H54 (cell line): ENCODE measurements around the gene ZEB2.
A peak's percentile ranks its signal among the peaks of the same experiment; 100 is the strongest.

Experiments used
- DNase-seq: peaks from one replicate; pipeline ENCODE4 v3.0.0; 2011; ENCODE audit warnings: low spot score, mixed read lengths; ENCODE audit not compliant: insufficient read length
- FAIRE-seq: peaks from 3 replicates; lab custom pipeline; 2011; peaks lifted over from hg19 to GRCh38; lab: Jason Lieb, UNC
- POLR2A ChIP-seq: IDR thresholded peaks from 2 replicates; pipeline ENCODE4 v1.6.1; 2011; ENCODE audit warnings: low read depth, mild to moderate bottlenecking, low read length

The ZEB2 gene

DNA sequence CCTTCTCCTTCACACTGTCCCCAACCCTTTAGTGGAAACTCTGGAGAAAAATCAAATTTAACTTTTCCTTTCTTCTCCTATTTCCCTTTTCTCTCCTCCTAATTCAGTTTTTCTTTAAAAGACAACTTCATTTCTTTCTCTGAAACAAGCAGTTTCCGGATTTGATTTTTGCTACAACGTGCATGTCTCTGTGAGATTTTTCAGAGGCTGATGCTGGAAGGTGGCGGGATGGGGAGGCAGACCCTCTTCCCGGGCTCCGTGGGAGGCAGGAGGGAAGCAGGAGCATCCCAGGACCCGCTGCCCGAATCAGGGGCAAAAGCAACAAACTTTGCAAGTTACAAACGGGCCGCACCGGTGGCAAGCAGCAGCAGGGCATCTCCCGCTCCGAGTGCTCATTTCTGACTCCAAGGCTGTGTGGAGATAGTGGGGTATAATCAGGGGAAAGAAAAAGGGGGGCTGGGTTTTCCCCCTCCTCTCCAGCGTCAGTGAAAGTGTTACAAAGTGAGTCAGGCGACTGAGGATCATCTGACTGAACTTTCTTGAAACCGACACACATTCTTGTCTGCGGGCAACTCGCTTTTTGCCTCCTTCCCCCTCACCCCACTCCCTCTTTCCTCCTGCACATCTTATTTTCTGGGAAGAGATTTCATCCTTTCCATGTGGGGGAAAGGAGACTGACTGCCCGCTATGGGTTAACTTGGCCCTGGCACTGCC lies 6.4 kb downstream of the ZEB2 start:
- TF ChIP-seq POLR2A: no peak
- FAIRE-seq: no peak
- DNase-seq: no peak

DNA sequence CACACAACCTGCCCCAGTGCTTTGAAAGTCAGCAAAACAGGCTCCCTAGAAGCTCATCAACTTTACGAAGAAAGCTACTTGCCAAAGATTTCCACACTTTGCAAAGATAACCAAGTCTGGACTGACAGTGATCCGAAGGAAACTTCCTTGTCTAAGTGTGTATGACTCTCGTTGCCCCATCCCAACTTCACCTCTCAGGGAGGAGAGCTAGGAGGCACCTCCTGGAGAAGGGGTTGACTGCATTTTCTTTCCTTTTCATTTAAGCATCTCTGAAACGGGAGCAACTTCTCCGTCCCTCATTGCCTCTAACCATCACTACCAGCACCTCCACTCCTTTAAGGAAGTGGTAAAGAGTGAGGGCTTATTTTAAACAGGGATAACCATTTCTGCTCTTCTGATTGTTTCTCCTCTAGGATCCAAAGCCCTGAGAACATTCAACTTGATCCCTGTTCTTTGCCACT lies 7.0 kb downstream of the ZEB2 start:
- no peak for TF ChIP-seq POLR2A
- FAIRE-seq: no peak
- DNase-seq: no peak

DNA sequence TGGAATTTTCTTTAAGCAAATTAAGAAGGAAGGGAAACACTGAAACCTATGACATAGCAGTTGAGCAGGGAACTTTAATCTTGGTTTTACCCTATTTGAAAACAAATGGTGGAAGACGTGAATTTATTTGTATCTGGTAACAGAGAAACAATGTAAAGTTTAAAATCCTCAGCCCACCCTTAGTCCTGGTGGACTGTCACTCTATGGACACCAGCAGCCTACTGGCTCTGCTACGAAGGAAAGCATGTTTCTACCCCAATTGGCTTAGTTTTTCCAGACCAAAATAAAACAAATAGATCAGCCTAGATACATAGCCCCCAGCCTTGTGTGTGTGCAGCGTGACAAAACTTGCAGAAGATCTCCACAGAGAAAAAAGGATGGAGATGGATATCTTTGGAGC lies 7.4 kb downstream of the ZEB2 start:
- no peak for TF ChIP-seq POLR2A
- FAIRE-seq: no peak
- no peak for DNase-seq

DNA sequence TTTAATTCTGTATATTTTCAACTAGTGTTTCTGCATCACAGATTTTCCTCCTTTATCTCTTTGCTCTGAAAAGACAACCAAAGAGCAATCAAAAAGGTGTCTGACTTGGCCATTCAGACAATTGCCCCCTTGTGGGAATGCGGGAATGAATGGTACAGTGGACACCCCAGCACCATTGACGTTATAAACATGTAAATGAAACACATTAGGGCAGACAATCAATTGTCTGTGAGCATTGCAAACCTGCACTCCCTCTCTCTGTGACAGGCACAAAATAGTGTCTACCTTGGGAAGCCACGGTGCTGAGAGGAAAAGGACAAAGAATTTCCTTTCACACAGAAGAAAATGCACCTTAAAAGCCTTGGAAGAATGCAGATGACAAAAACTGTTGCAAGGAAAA lies 8.0 kb downstream of the ZEB2 start:
- FAIRE-seq (no peak), DNase-seq (no peak)
- no peak for TF ChIP-seq POLR2A

DNA sequence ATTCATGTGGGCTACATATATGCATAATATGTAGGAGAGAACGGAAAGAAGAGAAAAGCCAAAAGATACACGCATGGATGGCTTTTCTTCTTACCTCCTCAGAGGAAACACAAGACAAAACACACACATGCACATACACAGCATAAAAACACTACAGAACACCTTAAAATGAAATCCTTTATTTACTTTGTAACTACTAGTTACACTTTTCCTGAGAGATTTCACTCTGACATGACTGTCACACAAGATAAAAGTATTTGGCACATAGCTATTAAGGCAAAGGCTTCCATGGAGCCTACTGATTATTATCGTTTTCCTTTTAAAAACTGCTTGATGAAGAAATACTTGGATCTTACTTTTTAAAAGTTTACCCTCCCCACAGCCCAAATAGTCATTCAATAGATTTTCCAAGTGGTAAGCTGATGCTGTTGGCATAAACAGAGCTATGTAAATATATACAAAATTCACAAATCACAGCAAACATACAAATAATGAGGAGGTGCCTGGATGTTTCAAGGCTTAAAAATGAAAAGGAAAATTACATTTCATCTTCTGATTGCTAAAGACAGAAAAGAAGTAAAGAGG lies 8.6 kb downstream of the ZEB2 start:
- no peak for DNase-seq
- TF ChIP-seq POLR2A: no peak
- FAIRE-seq: no peak

DNA sequence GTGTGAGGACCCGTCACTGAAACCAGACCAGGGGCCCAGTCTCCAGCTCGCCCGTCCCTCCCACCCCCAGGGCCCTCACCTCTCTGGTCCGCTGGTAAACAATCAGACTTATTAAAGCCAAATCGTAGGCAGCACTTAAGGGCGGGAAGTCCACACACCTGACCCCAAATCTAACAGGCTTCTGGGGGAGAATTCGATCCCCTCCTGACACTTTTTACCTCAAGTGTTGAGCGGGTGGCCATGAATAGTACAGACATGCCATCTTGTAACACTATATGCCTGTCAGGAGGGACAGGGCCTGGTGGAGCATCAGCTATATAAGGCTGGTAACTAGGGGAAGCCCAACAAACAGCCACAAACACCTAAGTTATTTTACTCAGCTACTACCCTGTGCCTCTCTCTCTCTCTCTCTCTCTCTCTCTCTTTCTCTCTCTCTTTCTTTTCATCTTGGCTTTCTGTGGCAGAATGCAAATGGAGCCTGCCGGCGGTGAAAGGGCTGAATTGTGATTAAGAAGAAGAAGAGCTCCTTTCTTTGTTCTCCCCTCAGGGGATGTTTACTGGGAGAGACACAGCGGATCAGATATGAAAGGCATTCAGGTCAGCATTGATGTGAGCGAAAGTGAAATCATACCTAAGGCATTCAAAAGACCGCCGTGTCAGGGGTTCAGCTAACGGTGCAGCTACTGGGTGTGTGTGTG lies 9.5 kb downstream of the ZEB2 start:
- TF ChIP-seq POLR2A: no peak
- no peak for DNase-seq
- no peak for FAIRE-seq

DNA sequence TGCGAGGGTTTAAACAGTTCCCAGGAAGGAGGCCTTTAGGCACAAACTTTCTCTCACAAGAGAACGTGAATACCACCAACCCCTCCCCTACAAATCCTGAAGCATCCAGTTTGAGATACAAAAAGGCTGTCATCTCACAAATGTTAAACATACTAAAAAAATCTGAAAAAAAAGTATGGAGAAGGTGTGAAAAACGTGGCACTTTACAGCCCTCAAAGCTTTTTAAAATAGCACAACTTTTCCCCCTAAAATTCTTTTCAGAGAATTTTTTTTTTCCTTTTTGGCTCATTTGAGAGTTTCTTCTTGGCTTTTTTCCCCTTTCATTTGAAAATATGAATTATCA lies 10.1 kb downstream of the ZEB2 start:
- no peak for TF ChIP-seq POLR2A
- no peak for FAIRE-seq
- DNase-seq: no peak

DNA sequence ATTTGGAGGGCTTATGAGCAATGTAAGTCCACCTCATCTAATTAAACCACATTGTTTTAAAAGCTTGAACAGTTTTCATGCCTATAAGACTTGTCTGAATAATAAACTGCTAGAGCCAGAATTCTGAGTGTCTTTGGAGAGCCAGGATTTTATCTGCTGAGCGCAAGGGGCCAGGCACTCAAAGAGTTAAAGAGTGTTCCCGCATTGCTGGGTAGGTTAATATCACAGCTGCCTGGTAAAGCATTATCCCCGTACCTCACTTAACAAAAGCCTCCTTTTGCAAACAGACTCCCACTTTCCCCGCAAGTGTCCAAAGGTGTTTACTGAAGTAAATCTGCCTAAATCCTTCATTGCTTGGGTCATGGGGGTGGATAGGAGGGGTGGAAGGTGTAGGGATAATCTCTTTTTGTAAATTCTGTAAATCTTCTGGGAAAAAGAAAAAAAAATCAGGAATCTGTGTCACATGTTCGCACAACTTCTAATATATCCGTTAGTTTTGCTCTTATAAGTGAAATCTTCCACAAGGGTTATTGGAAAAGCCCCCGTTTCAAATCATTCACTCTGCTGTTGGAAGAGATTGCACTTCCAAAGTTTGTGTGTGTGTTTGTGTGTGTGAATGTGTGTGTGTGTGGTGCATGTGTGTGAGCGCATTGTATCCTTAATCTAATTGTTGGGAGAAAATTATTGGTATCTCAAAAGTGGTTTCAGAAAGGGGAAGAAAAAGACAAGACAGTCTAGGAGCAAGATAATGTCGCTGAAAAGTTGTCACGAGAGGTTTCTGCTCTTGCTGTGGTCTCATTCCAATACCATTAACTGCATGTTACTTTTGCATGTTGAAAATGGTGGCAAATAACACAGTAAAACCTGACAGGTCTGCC lies 10.7 kb downstream of the ZEB2 start:
- TF ChIP-seq POLR2A: no peak
- FAIRE-seq: peak; percentile 15
- DNase-seq: no peak

DNA sequence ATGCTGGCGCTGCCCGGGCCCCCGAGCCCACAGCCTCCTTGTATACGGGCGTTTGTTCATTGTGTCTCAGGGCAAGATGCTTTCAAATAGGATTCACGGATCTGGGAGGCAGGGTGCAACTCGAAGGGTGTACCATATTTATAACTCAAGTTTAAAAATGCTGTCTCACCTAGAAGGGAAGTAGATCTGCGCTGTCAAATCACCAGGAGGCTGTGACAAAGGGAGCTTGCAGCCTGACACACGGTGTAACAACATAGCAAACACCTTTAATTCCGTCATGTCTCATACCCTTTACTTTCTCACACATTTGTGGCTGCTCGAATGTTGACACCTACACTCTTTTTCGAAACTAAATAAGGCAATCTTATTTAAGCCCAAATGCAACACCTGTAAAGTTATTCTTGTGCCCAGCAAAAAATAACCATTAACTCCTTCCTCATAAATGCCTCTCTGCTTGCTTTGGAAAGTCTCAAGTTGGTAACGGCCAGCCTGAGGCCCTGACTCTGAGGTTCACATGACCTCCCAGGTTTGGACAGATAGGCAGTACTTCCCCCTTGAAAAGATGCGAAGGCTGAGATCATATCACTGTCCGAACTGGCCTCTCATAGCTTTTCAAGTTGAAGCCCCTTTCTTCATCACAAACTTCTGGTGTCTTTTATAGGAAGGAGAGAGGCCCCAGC lies 11.6 kb downstream of the ZEB2 start:
- FAIRE-seq (no peak), DNase-seq (no peak)
- no peak for TF ChIP-seq POLR2A

DNA sequence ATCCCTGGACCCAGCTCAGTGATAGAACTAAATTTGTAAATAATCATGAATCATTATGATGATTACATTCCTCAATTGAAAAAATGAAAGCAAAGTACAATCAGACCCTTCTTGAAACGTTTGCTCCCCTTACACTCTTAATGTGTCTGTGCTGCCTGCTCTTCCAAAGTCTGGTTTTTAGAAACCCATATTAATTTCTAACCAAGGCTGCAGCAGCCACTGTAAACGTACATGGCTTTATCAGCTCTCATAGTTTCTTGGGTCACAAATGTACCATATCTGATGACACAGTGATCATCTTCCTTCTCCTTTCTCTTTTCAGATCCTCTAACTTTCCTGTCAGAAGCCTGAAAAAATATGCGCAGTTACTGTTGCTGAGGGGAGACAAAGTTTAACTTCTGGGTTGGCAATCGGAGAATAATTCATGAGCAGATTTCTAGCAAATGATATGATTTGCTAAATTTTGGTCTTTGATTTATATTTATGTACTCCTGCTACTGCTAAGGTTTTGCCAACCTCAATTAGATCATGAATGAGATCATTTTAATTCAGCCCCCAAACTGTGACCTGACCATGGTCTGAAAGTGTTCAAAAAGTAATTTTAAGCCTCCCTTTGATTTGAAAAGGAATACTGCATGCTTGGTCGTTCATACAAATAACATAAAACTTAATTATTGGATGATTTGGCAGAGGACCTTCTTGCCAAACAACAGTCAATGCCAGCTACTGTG lies 12.3 kb downstream of the ZEB2 start:
- no peak for FAIRE-seq
- DNase-seq: no peak
- TF ChIP-seq POLR2A: no peak

DNA sequence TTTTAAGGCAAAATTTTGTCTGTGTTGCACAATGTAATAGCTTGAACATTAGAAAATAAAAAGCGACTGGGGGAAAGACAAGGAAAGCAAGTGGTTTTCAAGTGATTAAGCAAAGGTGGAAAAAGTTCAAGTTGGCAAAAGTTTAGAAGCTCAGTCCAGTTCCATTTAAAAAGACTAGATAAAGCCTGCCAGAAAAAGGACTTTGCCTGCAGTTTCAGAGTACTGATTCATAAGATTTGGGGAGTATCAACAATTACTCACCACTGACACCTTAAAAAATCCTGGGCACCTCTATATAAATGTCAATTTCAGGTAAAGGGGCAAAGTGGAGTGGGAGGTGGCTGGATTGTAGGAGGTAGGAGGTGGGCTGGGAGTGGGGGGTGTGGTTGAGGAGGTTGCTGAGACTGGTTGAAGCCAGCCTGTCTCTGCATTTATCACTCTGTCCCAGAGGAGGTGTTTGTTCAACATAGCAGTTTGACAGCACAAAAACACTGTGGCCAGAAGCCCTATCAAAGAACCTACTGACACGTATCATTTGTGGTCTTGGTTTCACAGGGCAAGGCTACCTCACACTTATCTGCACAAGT lies 14.6 kb downstream of the ZEB2 start:
- no peak for TF ChIP-seq POLR2A
- no peak for DNase-seq
- FAIRE-seq: peak; percentile 62

DNA sequence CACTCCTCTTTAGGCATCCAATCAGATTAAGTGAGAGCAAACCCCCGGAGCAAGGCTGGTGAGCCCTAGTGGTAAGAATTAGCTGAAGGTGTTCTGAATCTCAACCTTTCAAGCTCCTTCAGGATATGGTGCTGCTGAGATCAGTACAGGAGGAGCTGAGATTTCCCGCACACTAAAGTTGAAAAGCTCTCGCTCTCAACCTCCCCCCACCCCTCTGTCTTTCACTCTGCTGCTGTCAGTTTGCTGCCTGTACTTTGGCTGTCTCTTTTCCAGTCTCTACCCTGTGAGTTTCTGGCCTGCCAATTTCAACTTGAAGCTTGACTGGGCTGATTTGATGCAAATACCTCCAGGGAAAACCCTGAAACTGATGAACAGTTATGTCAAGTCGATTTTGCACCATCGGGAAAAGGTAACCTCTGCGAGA lies 15.7 kb downstream of the ZEB2 start:
- no peak for TF ChIP-seq POLR2A
- no peak for DNase-seq
- FAIRE-seq: no peak

DNA sequence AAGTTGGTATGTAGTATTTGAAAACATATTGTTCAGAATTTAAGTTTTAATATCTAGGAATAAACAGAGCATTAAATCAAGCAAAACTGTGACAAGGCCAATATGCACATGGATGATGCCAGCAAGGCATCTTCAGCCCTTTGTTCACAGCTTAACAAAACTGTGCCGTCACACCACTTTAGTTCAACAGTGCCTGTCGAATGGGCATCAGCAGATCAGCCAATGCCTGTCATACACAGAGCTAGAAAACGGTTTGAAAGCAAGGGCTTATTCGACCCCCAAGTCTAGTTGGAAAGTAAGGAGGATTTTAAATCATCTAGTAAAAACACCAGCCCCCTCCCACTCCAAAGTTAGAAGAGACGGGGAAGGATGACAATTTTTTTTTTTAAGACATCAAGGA lies 16.7 kb downstream of the ZEB2 start:
- DNase-seq: no peak
- TF ChIP-seq POLR2A: no peak
- FAIRE-seq: no peak
